Choroid plexus epithelial cell (primary cell): ENCODE results near the gene RALGPS1.
A peak's percentile ranks its signal among the peaks of the same experiment; 100 is the strongest.

Experiments
- DNase-seq: peaks from one replicate; pipeline ENCODE4 v3.0.0-alpha.2; 2010; ENCODE audit warnings: low read depth
- H3K4me3 ChIP-seq: 2 replicates; pipeline ENCODE4 v1.5.1; 2011; ENCODE audit warnings: low read depth, mild to moderate bottlenecking, control low read depth, low read length, moderate library complexity
- CTCF ChIP-seq: conservative IDR thresholded peaks from 2 replicates; pipeline ENCODE4 v1.5.1; 2011; ENCODE audit warnings: low read depth, mild to moderate bottlenecking, control low read depth, inconsistent platforms, low read length, moderate library complexity

The RALGPS1 gene

GRCh38 chr9:127180457-127181314, 266.1 kb downstream of the RALGPS1 start:
- no peak for DNase-seq
- no peak for TF ChIP-seq CTCF
- H3K4me3 ChIP-seq: no peak overlapping the region

- no peak for DNase-seq
- TF ChIP-seq CTCF: no peak
- H3K4me3 ChIP-seq: no peak overlapping the region
These were observed 266.7 kb downstream of the RALGPS1 start for GRCh38 chr9:127181315-127181580.

- H3K4me3 ChIP-seq: no peak overlapping the region
- DNase-seq: no peak
- no peak for TF ChIP-seq CTCF
These were observed 267.1 kb downstream of the RALGPS1 start for GRCh38 chr9:127181595-127182190.

- DNase-seq: peak; percentile 75
- H3K4me3 ChIP-seq: no peak overlapping the region
- no peak for TF ChIP-seq CTCF
These were observed 268.5 kb downstream of the RALGPS1 start for GRCh38 chr9:127182901-127183746.

GRCh38 chr9:127183814-127184582, 269.4 kb downstream of the RALGPS1 start:
- peak; percentile 82 for DNase-seq
- no peak for TF ChIP-seq CTCF
- no peak overlapping the region for H3K4me3 ChIP-seq

GRCh38 chr9:127184641-127185040, 270.1 kb downstream of the RALGPS1 start:
- TF ChIP-seq CTCF: no peak
- H3K4me3 ChIP-seq: no peak overlapping the region
- no peak for DNase-seq
